ENCODE data around the gene DNAJC10. TPM values are rescaled to one million over a fixed set of nuclear protein-coding genes. Genes with fewer than 3 reads are reported as not detected.

Gene DNAJC10
- total RNA-seq, 1 donor from 2014 or later: 89.5 TPM

DNA sequence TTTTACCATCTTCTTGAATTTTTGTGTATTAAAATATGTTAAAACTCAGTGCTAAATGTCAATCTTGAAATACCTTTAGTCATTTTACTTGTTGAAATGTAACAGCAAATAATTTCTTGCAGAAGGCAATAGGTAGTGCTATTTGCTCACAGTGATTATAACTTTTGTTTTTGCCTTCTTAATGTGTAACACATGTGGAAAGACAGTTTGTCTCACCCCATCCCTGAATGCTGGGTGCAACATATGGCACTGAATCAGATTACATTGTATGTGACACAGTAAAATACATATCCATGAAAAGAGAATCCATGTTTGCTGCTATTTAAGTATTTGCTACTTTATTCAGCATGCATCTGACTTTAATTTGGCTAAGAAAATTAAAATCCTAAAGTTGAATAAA is 115.0 kb downstream of the DNAJC10 start:
- DNase-seq (ENCODE audit: low read depth): no peak
- H3K4me3 ChIP-seq (ENCODE audit: low read depth, low read length): no peak overlapping the region
- TF ChIP-seq, protein P1, sequence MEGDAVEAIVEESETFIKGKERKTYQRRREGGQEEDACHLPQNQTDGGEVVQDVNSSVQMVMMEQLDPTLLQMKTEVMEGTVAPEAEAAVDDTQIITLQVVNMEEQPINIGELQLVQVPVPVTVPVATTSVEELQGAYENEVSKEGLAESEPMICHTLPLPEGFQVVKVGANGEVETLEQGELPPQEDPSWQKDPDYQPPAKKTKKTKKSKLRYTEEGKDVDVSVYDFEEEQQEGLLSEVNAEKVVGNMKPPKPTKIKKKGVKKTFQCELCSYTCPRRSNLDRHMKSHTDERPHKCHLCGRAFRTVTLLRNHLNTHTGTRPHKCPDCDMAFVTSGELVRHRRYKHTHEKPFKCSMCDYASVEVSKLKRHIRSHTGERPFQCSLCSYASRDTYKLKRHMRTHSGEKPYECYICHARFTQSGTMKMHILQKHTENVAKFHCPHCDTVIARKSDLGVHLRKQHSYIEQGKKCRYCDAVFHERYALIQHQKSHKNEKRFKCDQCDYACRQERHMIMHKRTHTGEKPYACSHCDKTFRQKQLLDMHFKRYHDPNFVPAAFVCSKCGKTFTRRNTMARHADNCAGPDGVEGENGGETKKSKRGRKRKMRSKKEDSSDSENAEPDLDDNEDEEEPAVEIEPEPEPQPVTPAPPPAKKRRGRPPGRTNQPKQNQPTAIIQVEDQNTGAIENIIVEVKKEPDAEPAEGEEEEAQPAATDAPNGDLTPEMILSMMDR (conservative IDR thresholded peaks at IDR 0.05; ENCODE audit: low read depth, low read length): no peak

DNA sequence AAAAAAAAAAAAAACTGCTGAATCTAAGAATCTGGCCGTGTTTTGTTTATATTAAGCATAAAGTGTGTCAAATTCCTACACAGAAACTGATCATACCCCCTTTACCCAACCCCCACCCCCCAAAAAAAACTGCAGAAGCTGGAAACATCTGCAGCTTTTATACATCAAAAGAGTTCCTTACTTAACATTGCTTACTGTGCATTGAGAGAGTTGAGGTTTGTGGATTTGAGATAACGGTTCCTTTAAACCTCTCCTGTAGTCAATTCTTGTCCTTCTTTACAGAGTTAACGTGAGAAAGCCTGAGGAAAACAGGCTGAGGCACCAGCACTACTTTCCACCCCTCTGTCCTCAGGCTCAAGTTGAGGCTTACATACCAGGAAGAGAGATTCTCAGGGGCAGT is 115.9 kb downstream of the DNAJC10 start:
- TF ChIP-seq, protein P1 (conservative IDR thresholded peaks at IDR 0.05; ENCODE audit: low read depth, low read length): no peak
- H3K4me3 ChIP-seq (ENCODE audit: low read depth, low read length): no peak overlapping the region
- no peak for DNase-seq (ENCODE audit: low read depth)

DNA sequence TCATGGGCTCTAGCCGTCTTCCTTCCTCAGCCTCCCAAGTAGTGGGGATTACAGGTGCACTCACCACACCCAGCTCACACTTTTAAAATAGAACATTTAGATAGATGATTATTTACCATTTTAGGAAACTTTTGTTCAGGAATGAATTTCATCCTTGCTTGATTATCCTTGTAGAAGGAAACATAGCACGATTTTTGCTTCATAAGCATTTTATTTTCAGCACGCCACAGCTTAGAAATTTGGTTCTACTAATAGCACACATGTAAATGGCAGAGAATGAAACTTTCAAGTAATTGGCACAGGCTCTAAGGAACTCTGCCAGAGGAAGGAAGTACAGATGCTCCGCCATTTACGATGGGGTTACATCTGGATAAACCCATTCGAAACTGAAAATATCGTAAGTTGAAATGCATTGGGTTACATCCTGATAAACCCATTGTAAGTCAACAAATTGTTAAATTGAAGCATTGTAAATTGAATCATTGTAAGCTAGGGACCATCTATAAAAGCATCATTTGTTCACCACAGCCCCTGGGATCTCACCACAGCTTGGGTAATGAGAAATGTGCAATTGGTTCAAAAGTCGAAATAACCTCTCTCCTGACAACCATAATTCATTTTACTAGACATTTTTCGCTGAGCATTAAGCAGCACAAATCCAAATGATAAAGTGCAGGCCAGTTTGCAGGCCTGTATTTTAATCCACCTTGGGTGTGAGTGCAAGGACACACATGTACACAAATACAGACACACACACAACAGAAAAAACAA is 117.2 kb downstream of the DNAJC10 start:
- H3K4me3 ChIP-seq (ENCODE audit: low read depth, low read length): no peak overlapping the region
- DNase-seq (ENCODE audit: low read depth): no peak
- TF ChIP-seq, protein P1 (conservative IDR thresholded peaks at IDR 0.05; ENCODE audit: low read depth, low read length): no peak

DNA sequence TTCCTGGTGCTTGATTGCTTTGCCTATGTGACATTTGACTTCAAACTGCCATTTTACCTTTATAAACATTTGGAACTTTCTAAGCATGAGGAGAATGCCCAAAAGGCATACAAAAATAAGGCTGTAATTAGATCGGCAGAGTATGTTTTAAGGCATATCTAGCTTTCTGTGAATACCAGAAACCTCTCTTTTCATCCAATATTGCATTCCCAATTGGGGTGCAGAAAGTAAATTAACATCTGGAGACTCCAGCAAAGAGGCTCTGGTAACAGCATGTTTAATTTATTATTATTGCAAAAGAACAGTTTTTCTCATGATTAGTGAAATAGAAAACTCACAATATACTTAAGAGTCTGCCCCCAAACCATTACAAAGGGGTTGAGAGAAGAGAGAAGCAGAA is 118.2 kb downstream of the DNAJC10 start:
- TF ChIP-seq, protein P1 (conservative IDR thresholded peaks at IDR 0.05; ENCODE audit: low read depth, low read length): no peak
- no peak for DNase-seq (ENCODE audit: low read depth)
- H3K4me3 ChIP-seq (ENCODE audit: low read depth, low read length): no peak overlapping the region

DNA sequence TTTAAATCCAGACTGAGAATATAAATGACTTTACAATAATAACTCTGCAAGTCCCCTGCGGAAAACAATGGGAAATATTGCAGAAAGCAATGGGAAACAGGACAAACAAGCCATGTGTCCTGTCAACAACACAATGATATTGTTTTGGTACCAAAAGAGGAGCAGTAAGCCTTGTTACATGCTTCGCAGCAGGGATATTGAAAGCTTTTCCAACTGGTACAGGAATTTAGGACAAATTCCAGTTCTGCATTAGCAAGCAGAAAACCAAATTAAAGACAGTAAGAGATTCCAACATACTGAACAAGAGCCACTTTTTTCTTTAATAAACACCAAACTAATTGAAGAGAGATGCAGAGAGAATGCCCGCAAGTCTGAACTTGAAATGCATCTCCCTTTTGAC is 120.4 kb downstream of the DNAJC10 start:
- DNase-seq (ENCODE audit: low read depth): no peak
- TF ChIP-seq, protein P1 (conservative IDR thresholded peaks at IDR 0.05; ENCODE audit: low read depth, low read length): no peak
- H3K4me3 ChIP-seq (ENCODE audit: low read depth, low read length): no peak overlapping the region

Other genes with a start within 250 kb of the DNAJC10 start
- gene FRZB, start 150.4 kb downstream of the DNAJC10 start, total RNA-seq: 0.07 TPM in 1 of 2 replicates, not detected in the other

All from epithelial cell of proximal tubule (primary cell).